ENCODE data around the gene DNA2.
"Not testable (repeated sequence)": the region's sequence is repeated elsewhere in the genome, so short reads cannot be mapped to it uniquely, and the experiment has no call there.

DNA sequence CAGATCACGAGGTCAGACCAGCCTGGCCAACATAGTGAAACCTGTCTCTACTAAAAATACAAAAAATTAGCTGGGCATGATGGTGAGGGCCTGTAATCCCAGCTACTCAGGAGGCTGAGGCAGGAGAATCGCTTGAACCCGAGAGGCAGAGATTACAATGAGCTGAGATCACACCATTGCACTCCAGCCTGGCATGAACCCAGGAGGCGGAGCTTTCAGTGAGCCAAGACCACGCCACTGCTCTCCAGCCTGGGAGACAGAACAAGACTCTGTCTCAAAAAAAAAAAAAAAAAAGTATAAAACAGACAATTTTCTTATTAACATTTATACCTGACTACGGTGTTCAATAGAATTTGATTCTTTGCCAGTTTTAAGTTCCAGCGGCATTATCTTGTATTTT is 22.1 kb downstream of the DNA2 start:
- TF ChIP-seq POLR2A, POLR2AphosphoS5 (IDR thresholded peaks at IDR 0.05; ENCODE audit: low read depth, low read length): not testable (repeated sequence)
